GM12878 (cell line): Measurements from ENCODE around the gene PHEX. TPM values are rescaled to one million over a fixed set of nuclear protein-coding genes. Genes with fewer than 3 reads are reported as not detected.

Experiments used
- ATAC-seq: fragments of 200-7000 bp; cut with Tn5 transposase; 3 replicates; pipeline ENCODE4 v1.9.1; 2020; ENCODE audit warnings: mild to moderate bottlenecking, moderate library complexity
- BruUV-seq: library from RNA; stranded (reverse); fragments of 400-500 nt; replicated peaks from 2 replicates; lab custom pipeline; 2021; lab: Mats Ljungman, UMichigan
- CTCF ChIA-PET: fragments of 300-600 bp; sonication (Branson Sonifier 250); formaldehyde crosslinking; extraction: SDS; loops from one replicate; lab custom pipeline; 2021; ENCODE audit warnings: inconsistent platforms; lab: Yijun Ruan, JAX
- POLR2A ChIA-PET: fragments of 350-600 bp; formaldehyde crosslinking; extraction: SDS; loops from one replicate; lab custom pipeline; 2021; ENCODE audit warnings: inconsistent platforms; lab: Charles Lee
- RAD21 ChIA-PET: fragments of 300-600 bp; sonication (Branson Sonifier 250); formaldehyde crosslinking; loops from one replicate; lab custom pipeline; 2023; ENCODE audit warnings: antibody characterized with exemption; ENCODE audit not compliant: unreplicated experiment; lab: Charles Lee
- SMC1A ChIA-PET: fragments of 300-600 bp; sonication (Branson Sonifier 250); formaldehyde crosslinking; loops from one replicate; lab custom pipeline; 2023; ENCODE audit not compliant: unreplicated experiment, uncharacterized antibody; lab: Charles Lee
- DNase-seq: peaks from one replicate; pipeline ENCODE4 v3.0.0-alpha.2; 2011; ENCODE audit warnings: low read depth, low spot score
- FAIRE-seq: peaks from 3 replicates; lab custom pipeline; 2011; peaks lifted over from hg19 to GRCh38; lab: Jason Lieb, UNC
- H2AFZ ChIP-seq: 2 replicates; pipeline ENCODE4 v1.6.0; 2011; ENCODE audit warnings: low read depth, low read length, control low read depth; ENCODE audit not compliant: control insufficient read depth
- H3K27ac ChIP-seq: 2 replicates; pipeline ENCODE4 v1.5.1; 2011; ENCODE audit warnings: control low read depth; ENCODE audit not compliant: control insufficient read depth, insufficient read depth
- H3K27me3 ChIP-seq, 2 experiments: replicated peaks in 1 of 2; 2 replicates each; pipeline versions ENCODE4 v1.6.0 to v1.6.1; 2011; ENCODE audit warnings: low read length in 1 of 2; ENCODE audit not compliant: control insufficient read depth in 2 of 2, insufficient read depth in 2 of 2
- H3K36me3 ChIP-seq, 2 experiments: 2 replicates each; pipeline ENCODE4 v1.5.1; 2011; ENCODE audit warnings: low read length in 1 of 2; ENCODE audit not compliant: control insufficient read depth in 2 of 2, insufficient read depth in 2 of 2
- H3K4me1 ChIP-seq: 2 replicates; pipeline ENCODE4 v1.6.1; 2011; ENCODE audit warnings: mild to moderate bottlenecking, low read length, moderate library complexity, mixed read lengths; ENCODE audit not compliant: control insufficient read depth, insufficient read depth
- H3K4me2 ChIP-seq: 2 replicates; pipeline ENCODE4 v1.6.0; 2011; ENCODE audit warnings: control low read depth; ENCODE audit not compliant: control insufficient read depth, insufficient read depth
- H3K4me3 ChIP-seq: fragments of 200-600 bp; sonication (generic); 2 replicates; pipeline ENCODE4 v1.5.1; 2016
- H3K79me2 ChIP-seq: 2 replicates; pipeline ENCODE4 v1.6.0; 2011; ENCODE audit warnings: low read length; ENCODE audit not compliant: control insufficient read depth, insufficient read depth
- H3K9ac ChIP-seq: 2 replicates; pipeline ENCODE4 v1.8.0; 2011; ENCODE audit warnings: low read length, control low read depth, mixed read lengths; ENCODE audit not compliant: control insufficient read depth, insufficient read depth
- H3K9me3 ChIP-seq: replicated peaks from 3 replicates; pipeline ENCODE4 v1.5.1; 2011; ENCODE audit warnings: mild to moderate bottlenecking, low read length; ENCODE audit not compliant: control insufficient read depth, insufficient read depth
- H4K20me1 ChIP-seq: 2 replicates; pipeline ENCODE4 v1.6.0; 2011; ENCODE audit not compliant: control insufficient read depth, insufficient read depth
- CHD1 ChIP-seq: IDR thresholded peaks from 2 replicates; pipeline ENCODE4 v1.6.1; 2012; ENCODE audit warnings: low read depth, low read length, improper control_type of control experiment
- HDGF ChIP-seq: fragments of 450-650 bp; IDR thresholded peaks from 2 replicates; pipeline ENCODE4 v1.6.1; 2016; ENCODE audit warnings: antibody characterized with exemption
- IKZF2 ChIP-seq, 2 experiments: fragments of 450-650 bp; IDR thresholded peaks; 2 replicates each; pipeline ENCODE4 v1.6.1; 2017; ENCODE audit warnings: mild to moderate bottlenecking in 2 of 2, moderate library complexity in 2 of 2
- IRF4 ChIP-seq: IDR thresholded peaks from 2 replicates; pipeline ENCODE4 v1.6.1; 2011; ENCODE audit warnings: low read depth, low read length
- JUNB ChIP-seq: IDR thresholded peaks from 2 replicates; pipeline ENCODE4 v1.6.1; 2016; ENCODE audit warnings: antibody characterized with exemption, mild to moderate bottlenecking
- KDM1A ChIP-seq: fragments of 200-600 bp; sonication (generic); IDR thresholded peaks from 2 replicates; pipeline ENCODE4 v1.6.1; 2016; ENCODE audit warnings: borderline replicate concordance
- MEF2A ChIP-seq: IDR thresholded peaks from 2 replicates; pipeline ENCODE4 v1.6.1; 2011; ENCODE audit warnings: low read depth, mild to moderate bottlenecking, low read length, moderate library complexity; ENCODE audit not compliant: insufficient read depth
- NR2C1 ChIP-seq: fragments of 450-650 bp; IDR thresholded peaks from 2 replicates; pipeline ENCODE4 v1.6.1; 2017; ENCODE audit warnings: antibody characterized with exemption, mild to moderate bottlenecking, moderate library complexity
- POLR2AphosphoS5 ChIP-seq: IDR thresholded peaks from 2 replicates; pipeline ENCODE4 v1.6.1; 2011; ENCODE audit warnings: mild to moderate bottlenecking, low read length, inconsistent platforms
- RAD51 ChIP-seq: fragments of 450-650 bp; IDR thresholded peaks from 2 replicates; pipeline ENCODE4 v1.6.1; 2016; ENCODE audit warnings: moderate library complexity, mild to moderate bottlenecking, inconsistent platforms
- RELA ChIP-seq: fragments of 450-650 bp; IDR thresholded peaks from 2 replicates; pipeline ENCODE4 v1.8.0; 2014; ENCODE audit warnings: borderline replicate concordance; ENCODE audit not compliant: partially characterized antibody
- ZBED1 ChIP-seq: IDR thresholded peaks from 2 replicates; pipeline ENCODE4 v1.6.1; 2016; ENCODE audit warnings: borderline replicate concordance
- ZNF384 ChIP-seq: IDR thresholded peaks from 2 replicates; pipeline ENCODE4 v1.6.1; 2012; ENCODE audit warnings: low read depth, mild to moderate bottlenecking, low read length, improper control_type of control experiment, borderline replicate concordance
- WGBS: methylation state at CpG from one replicate; pipeline ENCODE4 v1.1.6; 2016; ENCODE audit warnings: low lambda C conversion rate; ENCODE audit not compliant: insufficient replicate concordance, insufficient coverage; ENCODE audit errors: missing lambda C conversion rate; 5-methylcytosine and 5-hydroxymethylcytosine counted together
- in situ Hi-C: fragments of 300-500 bp; cut with MboI; formaldehyde crosslinking; loops from 9 replicates; pipeline ENCODE4 v1.14.3; 2018; ENCODE audit warnings: mixed read lengths
- intact Hi-C: fragments of 100-400 bp; cut with micrococcal nuclease; formaldehyde crosslinking; loops from one replicate; pipeline ENCODE4 v1.14.2; 2022; ENCODE audit not compliant: unreplicated experiment
- polyA plus RNA-seq, 11 experiments: library from polyadenylated mRNA; depleted of rRNA in 4 of 11; unstranded in 6 of 11; stranded (reverse) in 5 of 11; fragments of >200 nt; fragmentation: Nextera tagmentation in 4 of 11; fragmentation: Illumina TruSeq in 1 of 11; extraction: Ambion mirVana in 4 of 11; extraction: Trizol in 1 of 11; gene quantifications; 1 replicate in 1 of 11; 2 replicates in 10 of 11; pipeline versions ENCODE4 v1.2.1 to v1.2.3, GENCODE V29; 2011 to 2016; ENCODE audit warnings: inconsistent platforms in 2 of 11, missing spikeins in 2 of 11, low read depth in 1 of 11
- total RNA-seq, 4 experiments: library from RNA; depleted of rRNA in 3 of 4; stranded (reverse); fragments of >200 nt in 3 of 4; fragmentation: Illumina TruSeq in 1 of 4; extraction: Trizol in 1 of 4; gene quantifications; 2 replicates each; pipeline versions ENCODE4 v1.2.1 to v1.2.3, GENCODE V29; 2013 to 2021

The PHEX gene
- total and polyA plus RNA-seq, 10 of the 15 experiments (the other 5 are each of a cell fraction or from before 2014, with no cell fraction given): 0.12 to 97.2 (median 0.55) TPM

- Histone ChIP-seq H3K4me3 (no peak overlapping the region), H3K27me3 (no peaks in the 10 kb centered on the region), H3K4me1 (no peaks in the 10 kb centered on the region), H3K27ac (no peak overlapping the region), H2AFZ (no peak overlapping the region), H3K79me2 (no peaks in the 10 kb centered on the region), H3K9me3 (no peaks in the 10 kb centered on the region), H3K36me3 (no peaks in the 10 kb centered on the region), H3K4me2 (no peak overlapping the region), H4K20me1 (no peaks in the 10 kb centered on the region), H3K9ac (no peak overlapping the region)
- no TSS peak for BruUV-seq
- FAIRE-seq: no peak
- ChIA-PET POLR2A (interaction anchor here (0.7 kb wide), 1 partner anchor 1451 kb away, joined by 6 read pairs; no protein-coding TSS in a partner anchor), RAD21 (interaction anchor here (0.6 to 0.7 kb wide), 2 partner anchors 30 to 155 kb away, joined by 3 read pairs; no protein-coding TSS in a partner anchor), CTCF (no interaction called here), SMC1A (interaction anchor here (1.5 to 2.1 kb wide), 3 partner anchors 11 to 13 kb away, joined by 4 to 7 read pairs (median 7); no protein-coding TSS in a partner anchor)
- in situ Hi-C loops (no loop called here), intact Hi-C loops (no loop called here)
- WGBS: 48% methylated on average over 2 of the region's 2 CpGs
- no peak for TF ChIP-seq ZBED1
- no peak for TF ChIP-seq ZNF384
- no peak for TF ChIP-seq NR2C1
- no peak for TF ChIP-seq IRF4
- no peak for TF ChIP-seq MEF2A
- no peak for TF ChIP-seq JUNB
- TF ChIP-seq CHD1: no peak
- TF ChIP-seq IKZF2 (IDR thresholded peaks at IDR 0.05): no peak
- TF ChIP-seq RAD51: no peak
- no peak for TF ChIP-seq RELA
- TF ChIP-seq HDGF: no peak
- no peak for TF ChIP-seq KDM1A
- no peak for TF ChIP-seq POLR2AphosphoS5
- no peak for DNase-seq
- ATAC-seq: no peak
Measured at GRCh38 chrX:22105971-22106370, 73.8 kb downstream of the PHEX start.
